DMS79 (cell line): ENCODE data around the gene CALCA.

Source experiments
- DNase-seq: peaks from one replicate; lab custom pipeline; 2025; lab: John Stamatoyannopoulos, UW

CALCA gene

DNA sequence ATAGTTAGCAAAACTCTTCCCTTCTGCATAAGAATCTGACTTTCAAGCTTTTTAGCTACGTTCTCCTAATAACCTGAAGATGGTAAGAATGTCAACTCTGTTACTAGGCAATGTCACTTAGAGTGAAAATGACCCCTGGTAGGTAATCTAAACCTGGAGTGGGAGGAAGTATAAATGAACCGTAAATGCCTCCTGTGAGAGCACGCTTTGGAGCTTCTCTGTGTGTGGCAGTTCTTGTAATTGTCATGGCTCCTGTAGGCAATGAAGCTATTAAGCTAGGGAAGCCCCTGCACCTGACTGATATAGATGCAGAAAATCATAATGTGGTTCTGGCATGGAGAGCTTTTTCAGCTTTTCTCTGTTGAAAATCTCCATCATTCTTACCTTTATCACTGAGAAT, 29.4 kb downstream of the CALCA start:
- no peak for DNase-seq

DNA sequence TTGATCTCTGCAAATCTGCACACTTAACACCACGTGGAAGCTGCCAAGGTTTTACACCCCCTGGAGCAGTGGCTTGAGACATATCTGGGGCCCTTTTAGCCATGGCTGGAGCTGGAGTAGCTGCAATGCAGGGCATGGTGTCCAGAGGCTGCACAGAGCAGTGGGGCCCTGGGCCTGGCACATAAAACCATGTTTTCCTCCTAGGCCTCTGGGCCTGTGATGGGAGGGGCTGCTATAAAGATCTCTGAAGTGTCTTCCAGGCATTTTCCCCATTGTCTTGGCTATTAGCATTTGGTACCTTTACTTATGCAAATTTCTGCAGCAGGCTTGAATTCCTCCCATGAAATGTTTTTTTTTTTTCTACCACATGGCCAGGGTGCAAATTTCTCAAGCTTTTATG, 33.2 kb downstream of the CALCA start:
- no peak for DNase-seq

DNA sequence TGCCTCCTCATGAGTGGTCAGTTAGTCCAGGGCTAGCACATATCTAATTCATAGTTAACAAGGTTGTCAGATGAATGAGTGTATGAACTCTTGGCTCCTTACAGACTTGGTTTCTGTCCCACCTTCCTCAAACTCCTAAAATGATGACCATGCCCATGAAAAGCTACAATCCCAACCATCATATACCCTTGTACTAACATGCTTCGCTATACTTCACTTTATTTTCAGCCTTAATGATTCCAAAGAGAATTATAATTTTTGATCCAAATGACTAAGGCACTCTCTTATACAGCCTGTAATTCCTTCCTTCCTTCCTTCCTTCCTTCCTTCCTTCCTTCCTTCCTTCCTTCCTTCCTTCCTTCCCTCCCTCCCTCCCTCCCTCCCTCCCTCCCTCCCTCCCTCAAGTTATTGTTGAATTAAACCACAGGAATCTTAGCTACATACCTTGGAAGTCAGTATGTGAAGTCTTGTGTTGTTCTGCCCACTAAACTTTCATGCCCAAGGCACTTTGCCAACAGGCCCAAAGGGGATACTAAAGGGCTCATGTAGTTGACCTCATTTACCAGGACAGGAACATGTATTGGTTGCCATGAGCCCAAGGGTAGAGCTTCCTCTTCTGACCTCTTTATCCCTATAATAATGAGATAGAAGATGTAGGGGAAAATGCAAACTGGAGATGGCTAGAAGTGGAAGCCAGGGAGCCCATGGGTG, 37.4 kb downstream of the CALCA start:
- DNase-seq: no peak

DNA sequence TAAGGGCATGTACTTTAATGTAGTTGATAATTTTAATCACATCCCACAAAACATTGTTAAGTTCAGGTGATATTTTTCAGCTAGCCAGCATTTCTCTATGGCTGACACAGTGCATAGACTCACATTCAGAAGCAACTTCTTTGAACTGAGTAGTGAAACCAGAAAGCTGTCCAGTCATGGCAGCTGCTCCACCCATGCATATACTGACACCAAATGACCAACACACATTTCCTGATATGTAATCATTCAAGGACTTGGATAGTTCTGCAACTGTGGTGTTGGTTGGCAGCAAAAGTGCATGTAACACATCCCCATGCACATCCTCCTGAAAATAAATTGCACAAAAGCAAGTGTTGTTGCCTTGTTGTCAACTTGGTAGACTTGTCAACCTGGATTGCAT, 39.7 kb downstream of the CALCA start:
- DNase-seq: no peak

DNA sequence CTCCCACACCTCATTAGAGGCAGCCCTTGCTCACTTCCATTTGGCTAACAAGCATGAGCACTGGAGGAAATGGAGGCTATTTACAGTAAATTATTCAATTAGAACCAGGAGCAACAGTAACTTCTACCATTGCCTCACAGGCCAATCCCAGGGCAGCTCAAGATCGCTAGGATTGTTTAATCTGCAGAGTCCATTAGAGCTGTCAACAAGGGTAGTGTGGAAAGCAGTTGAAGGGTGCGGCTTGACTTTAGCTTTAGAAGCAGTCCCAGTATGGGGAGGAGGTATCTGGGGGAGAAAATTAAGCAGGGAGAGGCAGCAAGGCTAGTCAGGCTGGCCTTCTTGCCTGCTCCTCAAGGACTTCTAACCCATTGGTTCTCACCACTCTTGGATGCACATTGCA, 41.8 kb downstream of the CALCA start:
- DNase-seq: no peak

DNA sequence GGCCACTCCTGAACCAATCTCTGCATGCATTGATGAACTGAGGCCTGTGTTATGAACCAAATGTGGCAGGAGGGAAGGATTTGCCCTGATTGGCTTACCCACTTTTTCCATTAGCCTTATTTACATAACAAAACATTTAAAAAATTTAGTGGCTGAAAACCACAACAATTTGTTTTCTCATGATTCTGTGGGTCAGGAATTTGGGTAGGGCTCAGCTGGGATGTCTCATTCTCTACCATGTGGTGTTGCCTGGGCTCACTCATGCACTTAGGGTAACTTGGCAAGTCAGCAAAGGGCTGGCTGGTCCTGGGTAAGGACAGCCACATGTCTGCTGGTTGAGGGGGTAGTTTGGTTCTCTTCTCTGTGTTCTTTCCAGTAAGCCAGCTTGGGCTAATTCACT, 45.0 kb downstream of the CALCA start:
- no peak for DNase-seq

DNA sequence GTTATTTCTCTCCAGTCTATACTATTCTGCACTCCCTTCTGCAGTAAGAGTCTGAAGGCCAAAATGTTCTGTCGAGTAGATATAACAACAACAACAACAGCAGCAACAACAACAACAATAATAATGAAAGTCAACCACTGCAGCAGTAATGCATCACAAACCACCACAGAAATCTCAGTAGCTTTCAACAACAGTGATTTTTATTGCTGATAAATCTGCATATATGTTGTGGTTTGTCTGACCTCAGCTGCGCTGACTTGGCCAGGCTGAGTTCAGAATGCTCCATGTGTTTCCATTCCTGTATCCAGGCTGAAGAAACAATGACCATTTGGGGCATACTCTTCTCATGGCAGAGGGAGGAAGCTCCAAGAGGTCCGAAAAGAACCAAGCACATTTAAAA, 47.8 kb downstream of the CALCA start:
- DNase-seq: no peak
